Mammary epithelial cell (primary cell): ENCODE data around the gene PDE6A.

ENCODE experiments used
- CTCF ChIP-seq, 2 donors: IDR thresholded peaks in 1 of 2; conservative IDR thresholded peaks in 1 of 2; 2 replicates each; pipeline ENCODE4 v1.5.1; 2011 to 2012; ENCODE audit warnings: inconsistent platforms in 2 of 2, low read length in 2 of 2, mild to moderate bottlenecking in 2 of 2, control low read depth in 1 of 2, low read depth in 1 of 2; ENCODE audit not compliant: insufficient read depth in 1 of 2; ENCODE audit errors: extremely low read depth in 1 of 2
- EZH2 ChIP-seq: IDR thresholded peaks from 2 replicates; pipeline ENCODE4 v1.6.1; 2012; ENCODE audit warnings: low read length, inconsistent platforms, borderline replicate concordance

- TF ChIP-seq CTCF (conservative IDR thresholded peaks at IDR 0.05 in 1 of 2, IDR thresholded peaks at IDR 0.05 in 1 of 2; ENCODE audit: extremely low read depth in 1 of 2, insufficient read depth in 1 of 2, low read depth in 1 of 2, low read length in 2 of 2) = no peak
- TF ChIP-seq EZH2 = no peak
These were observed 89.7 kb downstream of the PDE6A start for GRCh38 chr5:149854866-149855265.
